GM18526 (cell line): ENCODE results near the gene TLL2.

Source experiments
- POLR2A ChIP-seq: IDR thresholded peaks from 3 replicates; pipeline ENCODE4 v1.6.1; 2011; ENCODE audit not compliant: insufficient read length; ENCODE audit errors: extremely low read depth

TLL2 gene

DNA sequence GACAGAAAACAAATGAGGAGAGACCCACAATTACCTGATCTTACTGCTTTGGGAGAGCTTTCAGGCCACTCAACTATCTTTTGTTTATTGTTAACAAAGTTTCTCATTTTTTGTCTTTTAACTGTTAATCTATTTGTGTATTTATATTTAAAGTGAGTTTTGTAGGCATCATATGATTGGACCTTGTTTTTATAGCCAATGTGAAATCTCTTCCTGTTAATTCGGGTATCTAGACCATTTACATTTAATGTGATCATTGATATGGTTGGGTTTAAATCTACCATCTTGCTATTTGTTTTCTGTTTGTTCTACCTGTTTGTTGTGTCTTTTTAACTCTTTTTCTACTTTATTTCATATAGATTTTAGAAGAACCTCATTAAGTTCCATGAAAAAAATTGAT is 167.4 kb downstream of the TLL2 start:
- TF ChIP-seq POLR2A = no peak

DNA sequence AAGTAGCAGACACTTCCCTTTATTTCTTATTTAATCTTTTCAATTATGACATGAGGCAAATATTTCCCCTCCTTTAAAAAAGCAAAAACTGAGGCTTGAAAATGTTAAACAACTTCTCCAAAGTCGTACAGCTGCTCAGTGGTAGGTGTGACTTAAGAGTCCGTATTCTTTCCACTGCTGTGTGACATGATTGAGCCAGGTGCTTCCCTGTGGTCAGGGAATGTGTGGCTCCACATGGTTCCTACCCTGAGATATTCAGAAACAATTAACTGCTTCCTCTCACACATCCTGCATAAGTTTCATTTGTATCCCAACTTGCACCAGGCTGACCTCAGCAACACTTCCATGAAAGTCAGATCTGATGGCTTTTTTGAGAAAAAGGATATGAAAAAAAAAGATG is 168.5 kb downstream of the TLL2 start:
- no peak for TF ChIP-seq POLR2A

DNA sequence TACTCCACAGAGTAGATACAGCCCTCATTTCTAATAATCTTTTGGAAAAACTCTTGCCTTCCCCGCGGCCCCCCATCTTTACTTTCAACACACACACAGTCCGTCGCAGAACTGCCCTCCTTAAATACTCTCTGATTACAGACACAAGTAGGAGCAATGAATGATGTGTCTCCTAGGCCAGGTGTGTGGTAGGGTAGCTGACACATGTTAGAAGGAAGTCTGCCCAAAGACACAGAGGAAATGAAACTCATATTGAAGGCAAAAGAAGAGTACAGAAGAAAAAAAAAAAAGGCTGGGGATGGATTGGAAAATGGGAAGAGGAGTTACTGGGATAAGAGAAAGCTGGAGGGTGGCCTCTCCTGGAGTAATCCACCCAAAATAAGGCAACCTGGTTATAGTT is 169.5 kb downstream of the TLL2 start:
- TF ChIP-seq POLR2A = no peak

DNA sequence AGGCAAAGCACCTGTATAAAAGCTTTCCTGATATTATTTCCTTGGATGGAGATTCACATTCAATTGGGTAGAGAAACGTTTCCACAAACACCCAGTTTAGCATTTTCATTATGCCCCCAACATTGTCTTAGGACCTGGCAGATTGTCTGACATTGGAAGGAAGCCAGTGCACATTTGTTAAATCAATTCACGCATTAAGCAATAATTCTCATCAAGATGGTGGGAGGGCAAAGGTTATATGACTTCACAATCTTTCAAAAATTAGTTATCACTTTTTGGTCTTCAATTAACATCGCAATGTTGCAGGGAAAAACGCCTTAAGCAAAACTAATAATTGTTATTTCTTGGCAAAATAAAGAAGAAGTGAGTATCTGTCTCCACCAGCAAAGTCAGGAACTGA is 171.3 kb downstream of the TLL2 start:
- no peak for TF ChIP-seq POLR2A

DNA sequence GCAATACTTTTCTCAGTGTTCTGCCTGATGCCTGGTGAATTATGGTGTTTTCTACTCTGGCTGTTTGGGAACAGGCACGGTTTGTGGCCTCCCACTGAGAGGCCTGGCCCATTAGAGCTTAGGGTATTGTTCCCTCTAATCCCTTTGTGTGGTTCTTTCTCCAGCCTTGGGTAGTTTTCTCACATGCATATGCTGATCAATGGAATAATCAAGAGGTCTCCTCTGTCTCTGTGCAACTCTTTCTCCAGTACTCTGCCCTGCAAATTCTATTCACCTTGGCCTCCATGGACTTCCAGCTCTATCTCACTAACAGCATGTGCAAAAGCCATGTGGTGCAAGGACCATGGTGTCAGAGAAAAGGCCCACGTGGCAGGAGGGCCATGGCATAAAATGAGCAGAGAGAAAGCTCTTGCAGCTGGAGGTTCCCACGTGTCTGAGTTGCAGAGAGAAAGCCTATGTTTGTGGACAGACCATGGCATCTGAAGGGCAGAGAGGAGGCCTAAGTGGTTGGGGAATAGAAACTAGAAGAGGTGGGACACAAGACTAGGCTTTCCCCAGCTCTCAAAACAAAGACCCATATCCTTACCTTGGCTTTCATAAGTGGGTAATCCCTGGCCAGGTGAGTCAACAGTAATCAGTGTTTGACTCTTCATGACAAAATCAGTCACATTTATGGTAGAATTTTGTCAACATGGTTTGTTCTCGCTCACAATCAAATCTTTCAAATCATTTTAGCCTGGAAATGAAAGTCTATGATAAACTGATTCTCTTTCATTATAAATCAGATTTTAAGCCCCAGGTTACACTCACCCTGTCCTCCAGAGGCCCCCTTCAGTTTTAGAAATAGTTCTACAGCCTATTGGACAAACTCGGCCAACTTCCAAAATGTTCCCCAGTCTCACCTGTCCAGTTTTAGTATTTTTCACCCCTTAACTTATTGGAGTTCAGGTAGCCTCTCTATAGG is 172.2 kb downstream of the TLL2 start:
- no peak for TF ChIP-seq POLR2A

DNA sequence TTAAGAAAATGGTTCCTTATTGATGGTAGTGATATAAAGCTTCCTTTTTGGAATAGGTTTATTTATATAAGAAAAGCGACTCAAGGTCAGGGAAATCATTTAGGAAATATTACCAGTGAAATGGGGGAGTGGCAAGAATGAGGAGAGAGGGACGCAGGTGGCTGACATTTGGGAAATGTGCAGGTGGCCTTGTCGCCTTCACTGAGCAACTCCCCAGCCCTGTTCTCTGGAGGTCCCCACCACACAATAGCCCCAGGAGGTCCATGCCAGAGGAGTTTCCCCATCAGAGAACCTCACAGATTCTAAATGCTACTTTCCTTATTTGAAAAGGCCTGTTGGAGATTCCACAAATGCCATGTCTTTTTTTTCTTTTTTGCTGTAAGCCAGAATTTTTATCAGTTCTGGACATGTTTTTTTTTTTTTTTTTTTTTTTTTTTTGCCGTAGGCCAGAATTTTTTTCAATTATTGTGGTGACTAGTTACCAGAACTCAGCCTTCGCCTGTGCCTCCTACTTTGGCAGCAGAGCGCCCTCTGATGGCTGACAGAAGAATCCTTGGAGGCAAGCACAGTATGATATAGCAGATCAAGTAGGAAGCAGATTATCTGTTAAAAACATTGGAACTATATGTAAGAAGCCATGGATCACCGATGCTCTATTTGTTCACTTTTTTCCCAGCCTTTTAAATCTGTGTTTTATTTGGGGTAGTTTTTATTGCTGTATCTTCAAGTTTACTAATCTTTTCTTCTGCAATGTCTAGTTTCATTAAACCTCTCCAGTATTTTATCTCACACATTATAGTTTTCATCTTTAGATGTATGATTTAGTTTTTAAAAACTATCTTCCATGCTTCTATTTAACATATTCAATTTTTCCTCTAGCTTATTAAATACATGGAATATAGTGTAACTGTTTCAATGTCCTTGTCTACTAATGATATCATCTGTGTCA is 173.5 kb downstream of the TLL2 start:
- TF ChIP-seq POLR2A = no peak

DNA sequence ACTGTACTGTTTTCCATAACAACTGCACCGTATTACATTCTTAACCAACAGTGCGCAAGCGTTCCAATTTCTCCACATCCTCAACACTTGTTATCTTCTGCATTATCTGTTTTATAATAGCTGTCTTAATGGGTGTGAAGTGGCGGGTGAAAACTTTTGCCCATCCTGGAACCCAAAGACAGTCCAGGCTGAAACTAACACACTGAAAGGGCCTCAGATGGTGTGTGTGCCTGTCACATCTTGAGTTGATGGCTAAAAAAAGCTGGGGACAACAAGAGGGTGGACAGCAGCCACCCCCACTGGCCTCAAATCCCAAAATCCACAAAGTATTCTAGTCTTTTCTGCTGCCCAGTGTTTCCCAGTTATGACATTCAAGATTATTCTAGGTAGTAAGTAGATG is 174.3 kb downstream of the TLL2 start:
- TF ChIP-seq POLR2A = no peak

DNA sequence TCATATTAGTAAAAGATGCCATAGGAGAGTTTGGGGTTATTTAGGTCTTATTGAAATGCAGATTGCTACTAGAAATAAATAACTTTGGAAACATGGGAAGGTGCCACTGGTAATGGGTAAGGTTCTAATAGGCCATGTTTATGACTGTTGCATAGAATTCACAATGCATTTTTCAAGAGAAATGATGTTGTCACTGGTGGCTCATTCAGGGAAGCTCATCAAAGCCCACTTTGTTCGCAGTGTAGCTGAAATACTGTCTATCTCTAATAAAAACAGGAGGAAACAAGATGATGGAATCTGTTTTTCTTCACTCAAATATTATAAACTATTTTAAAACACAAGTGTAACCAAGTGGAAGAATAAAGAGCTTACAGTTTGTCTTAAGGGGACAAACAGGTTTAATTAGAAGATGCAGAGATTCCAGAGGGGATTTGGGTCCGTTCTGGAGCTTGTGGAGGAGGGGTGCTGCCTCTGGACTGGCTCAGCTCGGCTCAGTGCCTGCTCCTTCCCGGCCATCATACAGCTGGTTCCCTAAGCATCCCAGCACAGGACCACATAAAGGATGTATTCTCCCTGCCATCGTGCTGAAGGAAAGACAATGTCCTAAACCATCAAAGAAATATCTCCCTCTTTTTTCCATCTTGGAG is 175.3 kb downstream of the TLL2 start:
- TF ChIP-seq POLR2A = no peak

DNA sequence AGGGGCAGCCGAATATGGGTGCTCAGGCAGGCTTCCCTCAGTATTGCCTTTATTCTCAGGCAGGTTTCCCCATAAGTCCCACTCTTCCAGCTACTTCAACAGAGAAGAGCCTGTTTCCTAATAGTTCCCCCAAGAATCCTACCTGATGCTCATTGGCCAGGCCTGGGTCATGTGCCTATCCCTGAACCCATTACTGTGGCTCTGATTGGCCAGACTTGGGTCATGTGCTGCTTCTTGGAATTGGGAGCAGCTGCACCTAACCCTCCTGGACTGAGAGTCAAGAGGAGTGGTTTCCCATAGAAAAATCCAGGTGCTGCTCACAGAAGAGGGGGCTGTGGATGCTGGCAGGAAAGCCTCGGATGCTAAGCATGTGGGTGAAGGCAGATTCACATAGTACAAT is 176.6 kb downstream of the TLL2 start:
- TF ChIP-seq POLR2A = no peak

DNA sequence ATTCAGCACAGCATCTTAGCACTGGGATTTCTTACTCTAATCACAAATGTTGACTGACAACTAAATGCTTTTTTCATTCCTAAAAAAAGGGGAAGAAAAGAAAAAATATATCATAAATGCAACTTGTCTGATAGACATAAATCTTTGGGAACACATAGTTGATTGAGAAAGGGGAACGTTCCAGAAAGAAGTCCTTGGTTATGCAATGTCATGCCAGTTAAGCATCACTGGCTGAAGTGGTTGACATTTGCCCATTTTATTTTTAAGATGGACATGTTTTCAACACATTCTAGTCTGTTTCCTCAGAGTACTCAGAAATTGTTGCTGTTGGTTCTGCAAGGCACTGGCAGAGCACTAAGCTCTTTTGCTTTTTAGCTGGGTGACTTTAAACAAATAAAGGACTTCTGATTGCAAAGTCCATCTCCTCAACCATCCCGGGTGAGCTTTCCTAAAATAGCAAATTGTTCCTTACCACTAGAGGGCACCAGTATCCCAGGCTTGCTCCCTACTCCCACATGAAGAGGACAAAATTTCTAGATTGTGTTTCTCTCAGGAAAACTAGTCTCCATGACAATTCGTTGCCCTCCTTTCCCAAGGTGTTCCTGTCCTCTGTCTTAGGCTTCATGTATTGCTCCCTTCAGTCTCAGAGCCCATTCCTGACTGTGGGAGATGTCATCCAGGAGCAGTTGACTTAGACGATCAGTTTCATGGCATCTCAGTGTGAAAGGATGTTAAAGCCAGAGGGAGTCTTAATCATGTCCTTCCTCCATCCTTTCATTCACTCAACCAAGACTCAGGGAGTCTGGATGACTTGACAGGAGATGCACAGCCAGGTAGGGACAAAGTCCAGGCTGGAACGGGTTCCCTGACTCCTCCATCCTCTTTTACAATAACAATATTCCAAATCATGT is 178.9 kb downstream of the TLL2 start:
- no peak for TF ChIP-seq POLR2A

DNA sequence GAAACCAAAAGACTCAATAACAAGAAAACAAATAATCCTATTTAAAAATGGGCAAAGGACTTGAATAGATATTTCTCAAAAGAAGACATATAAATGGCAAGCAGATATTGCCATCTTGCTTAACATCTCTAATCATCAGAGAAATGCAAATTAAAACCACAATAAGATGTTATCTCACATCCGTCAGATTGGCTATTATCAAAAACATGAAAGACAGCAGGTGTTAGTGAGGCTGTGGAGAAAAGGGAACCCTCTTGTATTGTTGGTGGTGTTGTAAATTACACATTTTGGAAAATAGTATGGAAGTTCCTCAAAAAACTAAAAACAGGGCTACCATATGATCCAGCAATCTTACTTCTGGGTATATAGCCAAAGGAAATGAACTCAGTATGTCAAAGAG is 180.6 kb downstream of the TLL2 start:
- TF ChIP-seq POLR2A = no peak

DNA sequence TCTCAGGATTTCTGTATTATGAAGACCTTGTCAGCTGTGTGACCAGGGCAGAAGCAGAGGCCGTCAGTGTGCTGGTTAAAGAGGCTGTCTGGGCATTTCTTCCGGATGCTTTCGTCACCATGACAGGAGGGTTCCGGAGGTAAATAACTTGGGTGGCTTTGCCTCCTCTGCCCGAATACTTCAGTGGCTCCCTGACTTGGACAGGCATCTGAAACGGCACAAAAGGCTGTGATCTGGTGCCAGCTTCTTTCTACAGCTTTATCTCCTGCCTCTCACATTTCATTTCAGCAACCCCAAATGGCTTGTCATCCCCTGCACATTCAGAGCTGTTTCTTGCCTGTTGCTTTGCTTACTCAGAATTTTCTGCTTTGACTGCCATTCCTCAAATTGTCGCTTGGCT is 186.3 kb downstream of the TLL2 start:
- no peak for TF ChIP-seq POLR2A

DNA sequence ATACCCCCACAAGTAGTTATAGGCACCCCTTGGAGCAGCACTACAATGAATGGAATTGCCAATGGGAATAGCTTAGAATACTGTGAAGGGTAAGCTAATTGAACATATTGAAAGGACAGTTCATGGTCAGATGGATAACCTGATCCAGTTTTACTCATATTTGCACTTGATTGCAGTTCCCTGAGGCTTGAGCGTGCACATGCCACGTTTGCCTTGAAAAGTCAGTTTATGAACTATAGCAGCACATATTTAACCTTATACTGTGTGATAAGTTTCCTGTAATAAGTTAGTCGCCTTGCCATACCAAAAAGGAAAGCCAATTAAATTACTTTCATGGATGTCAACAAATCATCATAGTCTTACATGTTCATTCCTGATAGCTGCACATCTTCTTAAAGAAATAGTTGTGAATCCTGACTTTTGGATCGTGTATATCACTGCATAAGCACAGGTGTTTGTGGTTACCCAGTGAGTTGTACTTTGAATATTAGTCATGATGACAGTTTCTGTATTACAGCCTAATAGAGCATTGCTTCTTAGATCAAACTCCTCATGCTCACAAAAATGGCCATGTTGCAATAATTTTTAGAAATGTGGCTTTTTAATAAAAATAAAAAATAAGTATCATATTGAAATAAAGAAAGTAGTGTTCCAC is 187.9 kb downstream of the TLL2 start:
- TF ChIP-seq POLR2A = no peak

DNA sequence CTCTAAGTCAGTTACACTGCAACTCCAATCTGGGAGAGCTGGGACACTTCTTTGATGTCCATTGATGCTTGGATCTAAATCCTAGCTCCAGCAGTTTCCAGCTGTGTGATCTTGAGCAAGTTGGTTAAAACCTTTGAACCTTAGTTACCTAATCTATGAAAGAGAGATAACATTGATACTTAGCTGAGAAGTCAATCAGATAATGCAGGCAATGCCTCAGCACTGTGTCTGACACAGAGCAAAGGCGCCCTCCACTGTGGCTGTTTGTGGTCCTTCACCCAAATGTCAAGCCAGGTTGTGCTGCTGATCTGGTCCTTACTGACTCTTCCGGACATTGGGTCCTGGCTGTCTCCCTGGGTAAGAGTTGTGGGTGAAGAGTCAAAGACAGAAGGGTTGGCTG is 189.3 kb downstream of the TLL2 start:
- no peak for TF ChIP-seq POLR2A
